Measurements from ENCODE around the gene HSD11B1L.

HSD11B1L gene

DNA sequence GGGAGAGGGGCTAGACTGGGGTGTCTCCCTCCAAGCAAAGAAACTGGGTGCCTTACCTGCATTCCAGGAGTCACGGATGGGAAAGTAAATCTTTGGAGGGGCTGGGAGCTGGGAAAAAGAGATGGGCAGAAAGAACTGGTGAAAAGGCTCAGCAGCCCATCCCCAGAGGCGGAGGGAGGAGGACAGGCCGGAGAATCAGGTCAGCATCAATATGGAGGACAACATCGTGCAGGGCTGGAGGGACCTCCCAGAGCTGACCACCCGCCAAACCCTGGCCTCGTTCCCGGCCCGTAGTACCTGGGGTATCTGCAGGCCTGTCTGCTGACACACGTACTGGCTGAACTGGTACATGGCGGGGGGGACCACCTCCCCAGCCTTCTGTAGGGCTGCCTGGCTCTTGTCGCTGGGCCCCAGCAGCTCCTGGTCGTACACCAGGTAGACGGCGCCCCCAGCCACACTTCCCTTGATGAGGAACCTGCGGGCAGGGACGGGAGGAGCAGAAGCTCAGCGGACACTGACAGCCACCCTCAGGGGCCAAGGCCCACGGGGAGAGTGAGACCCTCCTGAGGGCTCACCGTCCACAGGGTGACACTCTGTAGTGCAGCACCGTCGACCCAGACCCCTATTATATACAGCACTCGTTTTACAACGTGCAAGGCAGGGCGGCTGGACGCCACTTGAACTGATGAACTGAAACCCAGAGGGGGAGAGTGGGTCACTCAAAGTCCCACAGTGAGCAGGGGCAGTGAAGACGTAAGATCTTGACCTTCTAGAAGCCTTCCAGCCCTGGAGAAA, 1.3 kb upstream of the HSD11B1L start:
- Histone ChIP-seq H3K9ac (ENCODE audit: insufficient read length) (peak overlapping the region; percentile 81), H3K36me3 (ENCODE audit: insufficient read depth, low read length) (no peaks in the 10 kb centered on the region), H3K9me3 (ENCODE audit: low read depth, low read length) (no peaks in the 10 kb centered on the region), H3K4me3 (peak overlapping the region; percentile 86), H3K27ac (no peak overlapping the region)
- DNase-seq (ENCODE audit: low read depth, low spot score), result no peak
- TF ChIP-seq POLR2AphosphoS5 (IDR thresholded peaks at IDR 0.05; ENCODE audit: borderline replicate concordance, low read depth, low read length), result no peak

DNA sequence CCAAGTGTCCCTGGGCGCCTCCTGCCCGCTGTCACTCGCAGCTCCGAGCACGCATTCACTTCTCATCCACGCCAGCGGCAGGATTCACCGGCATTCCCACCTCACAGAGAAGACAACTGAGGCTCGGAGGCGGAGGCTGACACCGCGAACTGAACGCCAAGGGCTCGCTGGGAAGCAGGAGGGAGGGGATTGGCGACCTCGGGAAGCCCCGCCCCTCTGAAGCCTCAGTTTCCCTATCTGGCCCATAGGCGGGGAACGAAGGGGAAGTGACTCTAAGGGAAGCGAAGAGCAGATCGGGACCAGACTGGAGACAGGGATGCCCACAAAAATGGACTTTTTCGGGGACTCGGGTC, 767 bp upstream of the HSD11B1L start:
- Histone ChIP-seq H3K9ac (ENCODE audit: insufficient read length) (peak overlapping the region; percentile 81), H3K27ac (0 out of 2 replicates have a peak overlapping the region, but pooled peaks have one; percentile 23), H3K36me3 (ENCODE audit: insufficient read depth, low read length) (no peaks in the 10 kb centered on the region), H3K9me3 (ENCODE audit: low read depth, low read length) (no peaks in the 10 kb centered on the region), H3K4me3 (peak overlapping the region; percentile 86)
- DNase-seq (ENCODE audit: low read depth, low spot score), result no peak
- TF ChIP-seq FOXP2 (optimal IDR thresholded peaks at IDR 0.05; ENCODE audit: control extremely low read depth, extremely low read length, insufficient read depth), result no peak
- no peak for TF ChIP-seq EZH2 (IDR thresholded peaks at IDR 0.05)
- TF ChIP-seq POLR2AphosphoS5 (IDR thresholded peaks at IDR 0.05; ENCODE audit: borderline replicate concordance, low read depth, low read length), result no peak

DNA sequence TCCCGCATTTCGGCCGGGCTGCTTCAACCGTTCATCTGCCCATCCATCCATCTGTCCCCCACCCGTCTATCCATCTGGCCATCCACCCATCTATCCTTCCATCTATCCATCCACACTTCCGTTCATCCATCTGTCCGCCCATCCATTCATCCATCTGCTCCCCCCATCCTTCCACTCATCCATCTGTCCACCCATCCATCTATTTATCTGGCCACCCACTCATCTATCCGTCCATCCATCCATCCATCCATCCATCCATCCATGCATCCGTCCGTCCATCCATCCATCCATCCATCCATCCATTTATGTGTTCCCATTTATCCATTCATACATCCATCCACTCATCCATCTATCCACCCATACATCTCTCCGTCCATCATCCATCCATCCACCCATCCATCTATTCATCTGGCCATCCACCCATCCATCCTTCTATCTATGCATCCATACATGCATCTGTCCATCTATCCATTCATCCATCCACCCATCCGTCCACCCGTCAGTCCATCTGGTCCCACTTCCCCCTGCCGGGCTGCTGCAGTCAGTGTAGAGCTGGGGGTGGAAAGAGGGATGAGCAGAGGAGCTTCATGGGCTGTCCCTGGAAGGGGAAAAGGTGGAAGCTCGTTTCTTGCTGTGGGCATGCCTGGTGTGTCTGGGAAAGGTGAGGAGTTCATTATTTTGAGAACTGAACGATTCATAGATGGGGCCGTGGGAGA, 722 bp downstream of the HSD11B1L start:
- H3K9ac ChIP-seq (ENCODE audit: insufficient read length), result no peak overlapping the region
- peak overlapping the region; percentile 86 for H3K4me3 ChIP-seq
- H3K9me3 ChIP-seq (ENCODE audit: low read depth, low read length), result no peaks in the 10 kb centered on the region
- no peaks in the 10 kb centered on the region for H3K36me3 ChIP-seq (ENCODE audit: insufficient read depth, low read length)
- no peak for TF ChIP-seq POLR2AphosphoS5 (IDR thresholded peaks at IDR 0.05; ENCODE audit: borderline replicate concordance, low read depth, low read length)
- no peak for TF ChIP-seq FOXP2 (optimal IDR thresholded peaks at IDR 0.05; ENCODE audit: control extremely low read depth, extremely low read length, insufficient read depth)
- no peak for TF ChIP-seq EZH2 (IDR thresholded peaks at IDR 0.05)
- H3K27ac ChIP-seq, result no peak overlapping the region
- DNase-seq (ENCODE audit: low read depth, low spot score), result no peak

GRCh38 chr19:5682107-5682482, 1.3 kb downstream of the HSD11B1L start:
- TF ChIP-seq FOXP2 (optimal IDR thresholded peaks at IDR 0.05; ENCODE audit: control extremely low read depth, extremely low read length, insufficient read depth) (no peak), POLR2AphosphoS5 (IDR thresholded peaks at IDR 0.05; ENCODE audit: borderline replicate concordance, low read depth, low read length) (no peak), EZH2 (IDR thresholded peaks at IDR 0.05) (no peak)
- no peak overlapping the region for H3K27ac ChIP-seq
- no peak for DNase-seq (ENCODE audit: low read depth, low spot score)
- H3K36me3 ChIP-seq (ENCODE audit: insufficient read depth, low read length), result no peaks in the 10 kb centered on the region
- H3K9ac ChIP-seq (ENCODE audit: insufficient read length), result no peak overlapping the region
- no peak overlapping the region for H3K4me3 ChIP-seq
- no peaks in the 10 kb centered on the region for H3K9me3 ChIP-seq (ENCODE audit: low read depth, low read length)

DNA sequence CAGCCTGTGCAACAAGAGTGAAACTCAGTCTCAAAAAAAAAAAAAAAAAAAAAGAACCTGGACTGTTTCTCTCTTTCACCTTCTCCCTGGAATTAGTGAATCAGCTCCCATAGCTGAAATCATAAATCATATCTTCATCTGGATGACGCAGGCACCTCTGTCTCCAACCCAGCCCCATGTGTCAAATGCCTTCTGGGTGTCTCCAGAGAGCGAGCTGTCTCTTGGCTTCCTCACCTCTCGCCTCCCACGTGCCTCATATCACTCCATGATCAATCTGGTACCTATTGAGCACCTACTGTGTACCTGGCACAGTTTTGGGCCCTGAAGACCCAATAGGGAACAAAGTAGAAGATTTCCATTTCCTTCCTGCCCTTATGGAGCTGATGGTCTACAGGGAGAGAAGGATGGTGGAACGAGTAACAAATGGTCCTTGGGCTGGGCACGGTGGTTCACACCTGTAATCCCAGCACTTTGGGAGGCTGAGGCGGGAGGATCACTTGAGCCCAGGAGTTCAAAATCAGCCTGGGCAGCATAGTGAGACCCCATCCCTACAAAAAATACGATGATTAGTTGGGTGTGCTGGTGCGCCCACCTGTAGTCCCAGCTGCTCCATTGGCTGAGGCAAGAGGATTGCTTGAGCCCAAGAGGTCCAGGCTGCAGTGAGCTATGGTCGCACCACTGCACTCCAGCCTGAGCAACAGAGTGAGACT, 2.5 kb downstream of the HSD11B1L start:
- Histone ChIP-seq H3K36me3 (ENCODE audit: insufficient read depth, low read length) (no peaks in the 10 kb centered on the region), H3K9me3 (ENCODE audit: low read depth, low read length) (no peaks in the 10 kb centered on the region), H3K9ac (ENCODE audit: insufficient read length) (no peak overlapping the region), H3K27ac (no peak overlapping the region), H3K4me3 (no peak overlapping the region)
- no peak for DNase-seq (ENCODE audit: low read depth, low spot score)
- TF ChIP-seq EZH2 (IDR thresholded peaks at IDR 0.05) (no peak), POLR2AphosphoS5 (IDR thresholded peaks at IDR 0.05; ENCODE audit: borderline replicate concordance, low read depth, low read length) (no peak), FOXP2 (optimal IDR thresholded peaks at IDR 0.05; ENCODE audit: control extremely low read depth, extremely low read length, insufficient read depth) (no peak)

DNA sequence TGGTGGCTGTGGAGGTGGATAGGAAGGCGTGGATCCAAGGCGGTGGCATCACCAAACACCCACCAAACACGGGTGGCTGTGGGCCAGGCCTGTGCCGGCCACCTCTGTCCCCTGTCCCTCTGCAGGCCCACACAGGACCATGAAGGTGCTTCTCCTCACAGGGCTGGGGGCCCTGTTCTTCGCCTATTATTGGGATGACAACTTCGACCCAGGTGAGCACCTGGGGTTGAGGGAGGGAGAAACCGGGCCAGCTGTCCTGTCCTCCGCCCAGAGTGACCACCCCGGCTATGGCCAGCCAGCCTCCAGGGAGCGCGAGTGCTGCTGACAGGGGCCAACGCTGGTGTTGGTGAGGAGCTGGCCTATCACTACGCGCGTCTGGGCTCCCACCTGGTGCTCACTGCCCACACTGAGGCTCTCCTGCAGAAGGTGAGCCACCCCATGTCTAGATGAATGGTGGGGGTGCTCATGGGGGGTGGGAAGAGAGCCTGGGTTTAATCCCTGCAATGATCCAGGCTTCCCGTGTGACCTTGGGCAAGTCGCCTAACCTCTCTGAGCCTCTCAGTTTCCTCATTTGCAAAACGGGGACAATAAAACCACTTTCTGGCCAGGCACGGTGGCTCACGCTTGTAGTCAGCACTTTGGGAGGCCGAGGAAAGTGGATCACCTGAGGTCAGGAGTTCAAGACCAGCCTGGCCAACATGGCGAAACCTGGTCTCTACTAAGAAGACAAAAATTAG, 4.0 kb downstream of the HSD11B1L start:
- Histone ChIP-seq H3K9me3 (ENCODE audit: low read depth, low read length) (no peaks in the 10 kb centered on the region), H3K9ac (ENCODE audit: insufficient read length) (no peak overlapping the region), H3K27ac (no peak overlapping the region), H3K4me3 (no peak overlapping the region), H3K36me3 (ENCODE audit: insufficient read depth, low read length) (no peaks in the 10 kb centered on the region)
- TF ChIP-seq FOXP2 (optimal IDR thresholded peaks at IDR 0.05; ENCODE audit: control extremely low read depth, extremely low read length, insufficient read depth) (no peak), EZH2 (IDR thresholded peaks at IDR 0.05) (no peak), POLR2AphosphoS5 (IDR thresholded peaks at IDR 0.05; ENCODE audit: borderline replicate concordance, low read depth, low read length) (no peak)
- DNase-seq (ENCODE audit: low read depth, low spot score), result no peak

GRCh38 chr19:5686326-5686646, 5.5 kb downstream of the HSD11B1L start:
- Histone ChIP-seq H3K9me3 (ENCODE audit: low read depth, low read length) (no peaks in the 10 kb centered on the region), H3K4me3 (peak overlapping the region; percentile 87), H3K9ac (ENCODE audit: insufficient read length) (no peak overlapping the region), H3K36me3 (ENCODE audit: insufficient read depth, low read length) (peaks cover 7% of the 10 kb centered on the region), H3K27ac (no peak overlapping the region)
- DNase-seq (ENCODE audit: low read depth, low spot score), result no peak
- TF ChIP-seq FOXP2 (optimal IDR thresholded peaks at IDR 0.05; ENCODE audit: control extremely low read depth, extremely low read length, insufficient read depth) (no peak), POLR2AphosphoS5 (IDR thresholded peaks at IDR 0.05; ENCODE audit: borderline replicate concordance, low read depth, low read length) (no peak), EZH2 (IDR thresholded peaks at IDR 0.05) (no peak)

Data from SK-N-MC (cell line).